G401 (cell line): ENCODE measurements around the gene ARMH1. TPM values are rescaled to one million over a fixed set of nuclear protein-coding genes. Genes with fewer than 3 reads are reported as not detected.
A peak's percentile ranks its signal among the peaks of the same experiment; 100 is the strongest.

Source experiments
- DNase-seq: peaks from one replicate; pipeline ENCODE4 v3.0.0-alpha.2; 2015; ENCODE audit warnings: low spot score
- in situ Hi-C: cut with HindIII; loops from 2 replicates; pipeline ENCODE4 v1.10.0; 2016; ENCODE audit warnings: low sequenced_read_pairs, mixed read lengths
- total RNA-seq: library from RNA; depleted of rRNA; stranded (reverse); fragments of >200 nt; shearing (Covaris generic); gene quantifications from 2 replicates; pipeline ENCODE4 v1.2.3, GENCODE V29; 2014; rRNA removed

ARMH1 gene
- total RNA-seq, result 2.2 TPM in 1 of 2 replicates, not detected in the other

- in situ Hi-C loops, result no loop called here
These were observed at the start of gene ARMH1, which contains the start of gene TMEM53 for GRCh38 chr1:44674113-44675000. TSS of gene ARMH1 (plus strand) at chr1:44674714. CDS start at chr1:44689698, 14,984 bp downstream. TSS of gene TMEM53 (minus strand) at chr1:44674481. CDS start at chr1:44674391, 90 bp downstream.

GRCh38 chr1:44625348-44625747 is 49.2 kb upstream of the ARMH1 start:
- DNase-seq, result no peak
- in situ Hi-C loops, result no loop called here

More at GRCh38 chr1:44674113-44675000, at the start of gene ARMH1, which contains the start of gene TMEM53:
- peak; percentile 99 for DNase-seq

- in situ Hi-C loops, result no loop called here
- DNase-seq, result no peak
These were observed 45.4 kb upstream of the ARMH1 start for GRCh38 chr1:44628962-44629756.

GRCh38 chr1:44630116-44630515 is 44.4 kb upstream of the ARMH1 start:
- DNase-seq, result no peak
- in situ Hi-C loops, result no loop called here

- no peak for DNase-seq
- in situ Hi-C loops, result no loop called here
These were observed 43.2 kb upstream of the ARMH1 start for GRCh38 chr1:44631333-44631646.

DNA sequence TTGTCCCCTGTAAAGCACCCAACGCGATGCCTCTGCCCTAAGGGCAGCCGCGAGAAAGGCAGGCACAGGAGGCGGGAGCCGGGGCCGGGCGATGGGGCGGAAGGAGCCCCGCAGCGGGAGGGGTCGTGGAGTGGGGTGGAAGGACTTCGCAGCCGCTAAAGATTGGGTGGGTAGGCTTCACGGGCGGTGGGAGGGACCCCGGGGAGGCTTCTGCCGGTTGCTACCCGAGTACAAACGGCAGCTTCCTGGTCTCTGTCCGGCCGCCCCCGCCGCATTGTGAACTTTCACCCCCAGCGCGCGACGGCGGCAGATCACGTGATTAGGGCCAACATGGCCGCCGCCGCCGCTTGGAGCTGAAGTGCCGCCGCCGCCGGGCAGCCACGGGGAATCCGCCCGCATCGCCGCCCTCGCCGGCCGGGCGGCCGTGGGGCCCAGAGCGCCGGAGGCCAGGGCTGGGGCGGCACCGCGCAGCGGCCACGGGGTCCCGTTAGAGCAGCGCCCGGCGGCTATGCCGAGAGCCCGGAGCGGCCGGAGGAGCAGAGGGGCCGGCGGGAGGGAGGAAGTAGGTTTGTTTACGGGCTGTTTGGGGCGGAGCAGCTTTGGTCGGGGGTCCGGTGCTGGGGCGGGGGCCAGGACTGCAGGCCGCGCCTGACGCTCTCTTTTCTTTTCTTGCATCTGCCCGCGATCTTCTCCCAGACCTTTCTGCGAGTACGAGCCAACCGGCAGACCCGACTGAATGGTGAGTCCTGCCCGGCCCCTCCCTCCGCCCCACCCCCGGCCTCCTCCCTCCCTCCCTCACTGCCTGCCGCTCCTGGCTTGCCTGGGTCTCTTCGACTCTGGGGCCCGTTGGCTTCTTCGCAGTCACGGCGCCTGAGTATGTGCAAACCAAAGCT is 42.6 kb upstream of the ARMH1 start:
- in situ Hi-C loops, result no loop called here
- peak; percentile 88 for DNase-seq

DNA sequence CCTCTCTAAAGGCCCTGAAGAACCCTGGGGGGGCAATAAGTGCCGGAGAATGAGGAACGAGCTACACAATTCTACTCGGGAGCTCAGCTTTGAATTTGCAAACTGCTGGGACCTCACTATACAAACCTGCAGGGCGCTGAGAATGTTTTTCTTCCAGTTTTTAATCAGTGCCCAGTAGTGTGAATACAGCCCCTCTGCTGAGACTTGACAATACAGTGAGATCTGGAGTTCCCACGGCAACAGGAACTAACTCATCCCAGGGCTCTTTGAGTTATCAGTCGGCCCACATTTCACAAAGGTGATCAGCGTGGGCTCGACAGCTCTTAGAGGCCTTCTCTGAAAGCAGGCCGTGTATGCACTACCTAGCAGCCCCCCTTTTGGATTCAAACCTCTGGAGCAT is 41.9 kb upstream of the ARMH1 start:
- DNase-seq, result no peak
- in situ Hi-C loops, result no loop called here

DNA sequence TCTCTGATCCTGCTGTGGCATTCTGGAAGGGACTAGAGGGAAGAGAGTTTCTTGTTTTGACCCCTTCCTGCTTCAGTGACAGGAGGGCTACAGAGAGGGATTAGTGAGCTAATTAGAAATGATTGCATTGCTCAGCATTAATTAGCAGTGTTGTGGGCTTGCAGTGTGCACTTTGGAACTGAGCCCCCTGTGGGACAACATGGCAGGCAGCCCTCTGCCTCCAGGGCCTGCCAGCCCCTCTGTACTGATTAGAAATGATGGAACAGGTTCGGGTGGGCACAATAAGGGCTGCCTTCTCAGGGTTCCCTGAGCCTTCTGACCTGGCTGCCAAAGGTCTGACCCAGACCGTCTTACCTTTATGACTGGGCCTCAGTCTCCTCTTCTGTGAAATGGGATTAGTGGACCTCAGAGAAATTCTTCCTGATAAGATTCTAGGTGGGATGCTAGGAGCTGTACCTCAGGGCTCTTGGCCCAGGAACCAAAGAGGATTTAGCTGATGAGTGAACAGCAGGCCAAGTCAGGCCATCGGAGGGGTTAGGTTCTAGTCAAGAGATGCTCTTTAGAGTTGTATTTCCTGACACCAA is 39.8 kb upstream of the ARMH1 start:
- DNase-seq, result no peak
- in situ Hi-C loops, result no loop called here

DNA sequence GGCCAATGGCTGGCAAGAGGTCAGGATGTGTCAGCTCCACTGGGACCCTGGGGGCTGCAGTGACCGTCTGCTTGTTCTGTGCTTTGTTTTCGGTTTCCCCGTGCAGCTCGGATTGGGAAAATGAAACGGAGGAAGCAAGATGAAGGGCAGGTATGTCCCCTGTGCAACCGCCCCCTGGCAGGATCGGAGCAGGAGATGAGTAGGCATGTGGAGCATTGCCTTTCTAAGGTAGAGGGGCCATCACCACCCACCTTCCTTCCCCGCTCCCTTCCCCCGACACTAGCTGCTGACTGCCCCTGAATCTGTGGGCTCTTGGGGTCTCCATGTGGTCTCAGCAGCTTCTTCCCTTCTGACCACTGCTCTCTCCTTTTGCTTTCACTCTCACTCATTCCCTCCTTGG is 39.1 kb upstream of the ARMH1 start:
- no peak for DNase-seq
- in situ Hi-C loops, result no loop called here

GRCh38 chr1:44636083-44636687 is 38.3 kb upstream of the ARMH1 start:
- in situ Hi-C loops, result no loop called here
- DNase-seq, result peak; percentile 78

- DNase-seq, result no peak
- in situ Hi-C loops, result no loop called here
These were observed 37.6 kb upstream of the ARMH1 start for GRCh38 chr1:44636688-44637598.

DNA sequence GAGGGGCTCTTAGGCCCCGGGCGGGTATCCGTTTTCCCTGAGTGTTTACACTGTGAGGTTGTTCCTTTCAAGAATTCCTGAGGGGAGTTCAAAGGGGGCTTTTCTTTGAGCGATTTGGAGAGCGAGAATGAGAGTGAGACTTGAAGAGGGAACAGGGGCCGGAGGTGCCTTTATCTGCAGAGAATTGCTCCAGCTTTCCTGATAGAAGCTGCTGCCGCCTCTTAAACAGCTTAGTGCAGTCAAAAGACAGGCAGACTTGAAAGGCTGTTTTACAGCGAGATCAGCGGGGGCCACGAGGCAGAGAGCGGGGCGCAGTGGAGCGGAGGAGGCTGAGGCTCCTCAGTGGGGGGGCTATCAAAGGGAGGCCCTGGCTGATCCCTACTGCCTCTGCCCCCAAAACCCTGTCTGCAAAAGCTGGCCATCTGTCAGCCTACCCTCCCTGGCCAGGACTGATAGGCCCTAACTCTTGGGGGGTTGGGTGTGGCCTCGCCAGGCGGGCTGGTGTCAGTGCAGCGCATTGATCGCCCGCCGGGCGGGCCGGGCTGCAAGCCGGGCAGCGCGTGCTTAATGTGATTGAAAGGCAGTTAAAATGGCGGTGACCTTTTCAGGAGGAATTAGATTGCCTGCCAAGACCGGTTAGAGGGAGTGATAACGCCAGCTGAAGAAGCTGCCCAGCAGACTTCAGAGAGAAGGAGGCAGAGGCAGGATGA is 36.7 kb upstream of the ARMH1 start:
- in situ Hi-C loops, result no loop called here
- DNase-seq, result no peak

DNA sequence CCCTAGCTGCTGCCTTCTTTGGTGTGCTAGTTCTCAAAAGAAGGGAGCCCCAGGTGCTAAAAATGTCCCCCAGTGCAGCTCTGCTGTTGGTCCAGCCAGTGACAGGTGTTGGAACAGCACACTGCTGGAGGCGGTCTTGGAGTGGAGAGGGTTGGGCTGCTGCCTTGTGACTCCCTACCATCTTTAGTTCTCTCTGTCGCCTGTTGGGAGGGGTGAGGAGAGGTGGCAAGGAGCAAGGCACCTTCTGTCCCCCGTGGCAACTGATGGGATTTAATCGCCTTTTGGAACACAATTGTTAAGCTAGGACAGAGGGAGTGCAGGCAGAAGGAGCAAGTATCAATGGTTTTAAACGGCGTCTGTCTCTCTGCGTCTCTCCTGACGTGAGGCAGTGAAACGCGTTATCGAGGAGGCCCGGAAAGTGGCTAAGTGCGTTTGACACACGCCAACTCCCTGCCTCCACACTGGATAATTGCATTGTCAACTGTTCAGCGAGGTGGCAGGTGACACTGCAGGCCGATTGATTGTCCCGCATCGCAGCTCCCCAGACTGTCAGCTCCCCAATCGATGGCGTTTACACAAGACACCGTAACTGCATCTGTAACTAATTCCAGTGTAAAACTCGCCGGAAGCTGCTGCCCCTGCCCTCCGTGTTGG is 34.2 kb upstream of the ARMH1 start:
- no peak for DNase-seq
- in situ Hi-C loops, result no loop called here

GRCh38 chr1:44641126-44642102 is 33.1 kb upstream of the ARMH1 start:
- in situ Hi-C loops, result no loop called here
- DNase-seq, result no peak

DNA sequence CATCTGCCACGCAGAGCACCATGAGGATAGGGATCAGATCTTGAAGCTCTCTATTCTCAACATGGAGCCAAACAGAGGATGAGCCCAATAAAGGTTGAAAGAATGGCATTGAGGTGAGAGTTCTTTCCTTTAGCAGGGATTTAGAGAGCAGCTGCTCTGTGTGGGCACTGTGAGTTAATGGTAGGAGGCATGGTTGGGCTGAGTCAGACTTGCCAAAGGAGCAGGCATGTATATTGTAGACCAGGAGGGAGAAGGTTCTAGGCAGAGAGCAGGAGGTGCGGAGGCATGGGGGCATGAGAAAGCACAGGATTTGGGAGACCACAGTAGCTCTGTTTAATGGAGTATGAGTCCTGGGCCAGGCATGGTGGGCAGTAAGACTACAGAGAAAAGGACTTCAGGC is 32.3 kb upstream of the ARMH1 start:
- DNase-seq, result no peak
- in situ Hi-C loops, result no loop called here
